Measurements from ENCODE around the gene ABTB2.

DNA sequence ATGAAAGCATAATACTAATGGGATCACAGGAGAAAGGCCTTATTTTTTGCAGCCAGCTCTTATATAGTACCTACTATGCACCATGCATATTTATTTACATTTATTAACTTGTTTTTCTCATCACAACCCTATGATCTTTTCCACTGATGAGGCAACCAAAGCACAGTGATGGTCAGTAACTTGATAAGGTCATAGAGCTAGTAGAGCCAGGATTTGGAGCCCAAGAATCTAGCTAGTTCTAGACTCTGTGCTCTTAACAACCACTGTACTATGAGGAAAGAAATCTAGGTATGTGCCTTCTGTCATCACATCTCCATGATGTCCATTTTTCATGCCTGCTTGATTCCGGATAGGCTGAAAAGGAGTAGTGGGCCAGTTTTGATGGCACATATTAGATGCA lies 24.0 kb upstream of the ABTB2 start:
- TF ChIP-seq BHLHE40 (IDR thresholded peaks at IDR 0.05; ENCODE audit: borderline replicate concordance) (no peak), SP1 (IDR thresholded peaks at IDR 0.05) (no peak), ARNT (IDR thresholded peaks at IDR 0.05) (no peak)
- TF ChIP-seq, protein P1, sequence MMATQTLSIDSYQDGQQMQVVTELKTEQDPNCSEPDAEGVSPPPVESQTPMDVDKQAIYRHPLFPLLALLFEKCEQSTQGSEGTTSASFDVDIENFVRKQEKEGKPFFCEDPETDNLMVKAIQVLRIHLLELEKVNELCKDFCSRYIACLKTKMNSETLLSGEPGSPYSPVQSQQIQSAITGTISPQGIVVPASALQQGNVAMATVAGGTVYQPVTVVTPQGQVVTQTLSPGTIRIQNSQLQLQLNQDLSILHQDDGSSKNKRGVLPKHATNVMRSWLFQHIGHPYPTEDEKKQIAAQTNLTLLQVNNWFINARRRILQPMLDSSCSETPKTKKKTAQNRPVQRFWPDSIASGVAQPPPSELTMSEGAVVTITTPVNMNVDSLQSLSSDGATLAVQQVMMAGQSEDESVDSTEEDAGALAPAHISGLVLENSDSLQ (IDR thresholded peaks at IDR 0.05): no peak

All from HEK293T (cell line).